OCI-LY3 (cell line): Measurements from ENCODE around the gene CLTB.

ENCODE experiments used
- CTCF ChIP-seq: fragments of 200-600, 300-600 bp; sonication (generic); IDR thresholded peaks from 2 replicates; pipeline ENCODE4 v1.5.1; 2014; ENCODE audit warnings: antibody characterized with exemption, low read length, low read depth
- EZH2phosphoT487 ChIP-seq: fragments of 200-600 bp; shearing (Covaris generic); IDR thresholded peaks from 2 replicates; pipeline ENCODE4 v1.6.1; 2018; ENCODE audit warnings: antibody characterized with exemption, mixed run types, low read depth

GRCh38 chr5:176391479-176391878 is 24.9 kb downstream of the CLTB start:
- TF ChIP-seq CTCF (no peak), EZH2phosphoT487 (no peak)
